CD8-positive, alpha-beta memory T cell (primary cell): ENCODE results near the gene WDFY4. TPM values are rescaled to one million over a fixed set of nuclear protein-coding genes. Genes with fewer than 3 reads are reported as not detected.

ENCODE experiments used
- CTCF ChIA-PET: fragments of 350-600 bp; sonication (Branson Sonifier 250); formaldehyde crosslinking; loops from one replicate; lab custom pipeline; 2021; ENCODE audit warnings: antibody characterized with exemption; lab: Charles Lee
- POLR2A ChIA-PET: fragments of 350-600 bp; sonication (Branson Sonifier 250); formaldehyde crosslinking; loops from one replicate; lab custom pipeline; 2021; ENCODE audit warnings: antibody characterized with exemption; lab: Charles Lee
- DNase-seq, 5 donors: peaks; one replicate each; pipeline versions ENCODE4 v3.0.0 to v3.0.0-alpha.2; 2020 to 2022; ENCODE audit warnings: mixed read lengths in 1 of 5
- H3K27ac ChIP-seq: one replicate; pipeline ENCODE4 v1.7.0; 2013; ENCODE audit warnings: low read depth, mild to moderate bottlenecking, low read length, moderate library complexity
- H3K27me3 ChIP-seq: 2 replicates; pipeline ENCODE4 v1.7.0; 2013; ENCODE audit warnings: low read length, mild to moderate bottlenecking; ENCODE audit not compliant: insufficient read depth, poor library complexity, severe bottlenecking
- H3K36me3 ChIP-seq: 2 replicates; pipeline ENCODE4 v1.7.0; 2013; ENCODE audit warnings: mild to moderate bottlenecking, low read length, moderate library complexity; ENCODE audit not compliant: insufficient read depth
- H3K4me1 ChIP-seq: 2 replicates; pipeline ENCODE4 v1.7.0; 2013; ENCODE audit warnings: mild to moderate bottlenecking, low read length, moderate library complexity; ENCODE audit not compliant: insufficient read depth
- H3K4me3 ChIP-seq: 2 replicates; pipeline ENCODE4 v1.7.0; 2013; ENCODE audit warnings: mild to moderate bottlenecking, low read length
- H3K9me3 ChIP-seq: 2 replicates; pipeline ENCODE4 v1.7.0; 2013; ENCODE audit warnings: mild to moderate bottlenecking, low read length
- H3K27ac Mint-ChIP-seq, 8 donors: one replicate each; pipeline ENCODE4 v1.8.0; 2020 to 2021; ENCODE audit warnings: mixed read lengths in 8 of 8, mild to moderate bottlenecking in 6 of 8, inconsistent platforms in 3 of 8, moderate library complexity in 3 of 8
- H3K27me3 Mint-ChIP-seq, 2 donors: one replicate each; pipeline ENCODE4 v1.8.0; 2020 to 2021; ENCODE audit warnings: mixed read lengths in 2 of 2, mild to moderate bottlenecking in 1 of 2, moderate library complexity in 1 of 2
- H3K36me3 Mint-ChIP-seq, 3 donors: one replicate each; pipeline ENCODE4 v1.8.0; 2020 to 2021; ENCODE audit warnings: mixed read lengths in 3 of 3, inconsistent platforms in 1 of 3, mild to moderate bottlenecking in 1 of 3
- H3K4me1 Mint-ChIP-seq, 3 donors: one replicate each; pipeline ENCODE4 v1.8.0; 2020 to 2021; ENCODE audit warnings: mixed read lengths in 3 of 3, inconsistent platforms in 1 of 3, mild to moderate bottlenecking in 1 of 3
- H3K4me3 Mint-ChIP-seq, 7 donors: one replicate each; pipeline ENCODE4 v1.8.0; 2020 to 2021; ENCODE audit warnings: mixed read lengths in 7 of 7, mild to moderate bottlenecking in 6 of 7, moderate library complexity in 4 of 7, inconsistent platforms in 2 of 7
- H3K9me3 Mint-ChIP-seq, 5 donors: one replicate each; pipeline ENCODE4 v1.8.0; 2020 to 2022; ENCODE audit warnings: mixed read lengths in 5 of 5, mild to moderate bottlenecking in 3 of 5, moderate library complexity in 2 of 5, inconsistent platforms in 1 of 5
- polyA plus RNA-seq: library from polyadenylated mRNA; unstranded; fragments of 300-500 nt; fragmentation: Illumina TruSeq; gene quantifications from one replicate; pipeline ENCODE4 v1.2.3, GENCODE V29; 2021
- total RNA-seq, 2 experiments: library from RNA; stranded (reverse); gene quantifications; one replicate each; pipeline ENCODE4 v1.2.3, GENCODE V29; 2021

WDFY4 gene
- total and polyA plus RNA-seq, 3 experiments from 2014 or later = 0.20 to 0.35 TPM; not detected in 1

DNA sequence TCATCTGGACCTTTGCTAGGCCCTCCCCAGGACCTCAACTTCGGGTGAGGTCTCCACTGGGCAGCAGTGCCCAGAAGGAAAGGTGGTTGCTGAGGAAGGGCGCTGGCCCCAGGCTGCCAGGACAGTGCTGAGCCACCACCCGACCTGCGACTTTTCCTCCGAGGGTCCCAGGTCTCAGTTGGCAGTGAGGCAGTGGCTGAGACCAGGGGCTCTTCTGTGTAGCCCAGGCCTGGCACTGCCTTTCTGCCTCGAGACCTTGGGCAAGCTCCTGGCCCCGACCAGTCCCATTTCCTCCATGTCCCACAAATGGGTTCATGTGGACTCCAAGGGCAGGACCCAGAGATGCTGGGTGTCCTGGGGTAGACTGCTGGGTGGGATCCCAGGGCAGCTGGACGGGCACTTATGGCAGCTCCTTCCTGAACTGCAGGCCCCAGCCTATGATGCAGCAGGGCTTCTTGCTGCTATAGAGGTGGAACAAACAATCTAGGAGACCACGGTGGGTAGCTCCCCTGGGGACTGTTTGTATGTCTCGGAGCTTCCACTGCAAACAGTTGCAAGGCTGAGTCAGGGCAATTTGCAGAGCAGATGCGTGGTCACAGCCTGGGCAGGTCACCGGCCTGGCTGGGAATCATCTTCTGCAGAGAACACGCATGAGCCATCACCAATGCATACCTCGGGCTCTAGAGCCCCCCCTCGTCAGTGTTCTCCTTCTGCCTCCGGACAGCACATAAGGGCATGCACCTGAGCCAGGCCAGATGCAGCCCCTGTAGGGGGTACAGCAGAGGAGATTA lies 272.9 kb downstream of the WDFY4 start:
- no peaks in the 10 kb centered on the region for H3K27me3 ChIP-seq
- CTCF ChIA-PET = no interaction called here
- Mint-ChIP-seq H3K9me3 (no peaks in the 10 kb centered on the region), H3K4me3 (no peak overlapping the region), H3K4me1 (no peaks in the 10 kb centered on the region), H3K36me3 (no peaks in the 10 kb centered on the region), H3K27me3 (peaks cover 3 to 9% of the 10 kb centered on the region in 2 donors), H3K27ac (no peak overlapping the region)
- H3K36me3 ChIP-seq = no peaks in the 10 kb centered on the region
- DNase-seq = no peak
- H3K4me1 ChIP-seq = no peaks in the 10 kb centered on the region
- no peak overlapping the region for H3K27ac ChIP-seq
- H3K4me3 ChIP-seq = no peak overlapping the region
- POLR2A ChIA-PET = no interaction called here
- H3K9me3 ChIP-seq = no peaks in the 10 kb centered on the region

DNA sequence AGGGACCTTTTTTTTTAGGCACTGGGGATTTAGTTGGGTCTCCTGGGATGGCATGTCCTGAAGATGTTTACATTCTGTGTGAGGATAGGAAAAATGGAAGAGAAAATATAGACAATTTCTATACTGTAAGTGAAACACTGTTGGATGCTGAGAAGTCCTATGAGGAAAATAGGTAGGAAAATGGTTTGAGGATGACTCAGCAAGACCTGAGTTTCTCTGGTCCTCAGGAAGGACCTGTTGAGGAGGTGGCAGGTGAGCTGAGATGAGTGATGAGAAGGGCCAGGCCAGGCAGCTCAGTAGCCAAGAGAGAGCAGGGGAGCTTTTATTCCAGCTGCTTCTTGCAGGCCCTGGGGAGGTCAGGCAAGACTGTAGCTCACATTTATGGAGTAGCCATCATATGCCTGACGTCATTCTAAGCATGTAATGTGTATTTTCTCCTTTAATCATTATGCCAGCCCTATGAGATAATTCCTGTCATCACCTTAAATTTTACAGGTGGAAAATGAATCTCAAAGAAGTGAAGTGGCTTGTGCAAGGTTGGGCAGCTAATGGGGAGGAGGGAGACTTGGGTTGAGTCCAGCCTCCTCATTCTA lies 274.0 kb downstream of the WDFY4 start:
- CTCF ChIA-PET = no interaction called here
- H3K9me3 ChIP-seq = no peaks in the 10 kb centered on the region
- DNase-seq = no peak
- no peaks in the 10 kb centered on the region for H3K4me1 Mint-ChIP-seq
- POLR2A ChIA-PET = no interaction called here
- H3K27ac ChIP-seq = no peak overlapping the region
- no peaks in the 10 kb centered on the region for H3K27me3 ChIP-seq
- H3K36me3 Mint-ChIP-seq = no peaks in the 10 kb centered on the region
- no peak overlapping the region for H3K4me3 Mint-ChIP-seq
- H3K4me1 ChIP-seq = no peaks in the 10 kb centered on the region
- no peaks in the 10 kb centered on the region for H3K36me3 ChIP-seq
- peaks cover 3 to 9% of the 10 kb centered on the region in 2 donors for H3K27me3 Mint-ChIP-seq
- no peaks in the 10 kb centered on the region for H3K9me3 Mint-ChIP-seq
- no peak overlapping the region for H3K27ac Mint-ChIP-seq
- H3K4me3 ChIP-seq = no peak overlapping the region

DNA sequence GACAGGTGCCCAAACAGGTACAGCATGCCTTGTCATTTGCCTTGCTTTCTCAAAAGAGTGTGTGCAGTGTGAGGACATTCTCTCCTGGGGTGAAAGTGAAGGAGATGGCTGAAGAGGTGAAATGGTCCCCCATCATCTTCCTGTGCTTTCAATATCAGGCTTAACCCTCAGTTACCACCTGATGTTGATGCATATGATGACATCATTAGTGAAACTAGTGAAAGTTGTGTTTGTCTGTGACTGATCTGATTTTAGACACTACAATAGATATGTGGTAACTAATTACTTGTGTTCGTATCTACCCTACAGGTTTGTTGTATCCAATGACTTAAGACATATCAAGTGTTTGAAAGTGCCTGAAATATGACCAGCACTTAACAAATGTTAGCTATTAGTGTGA lies 279.4 kb downstream of the WDFY4 start:
- H3K27me3 ChIP-seq = no peaks in the 10 kb centered on the region
- no peaks in the 10 kb centered on the region for H3K36me3 ChIP-seq
- no peak overlapping the region for H3K4me3 ChIP-seq
- H3K27ac ChIP-seq = no peak overlapping the region
- Mint-ChIP-seq H3K27ac (no peak overlapping the region), H3K27me3 (peaks cover 0 to 5% of the 10 kb centered on the region in 2 donors), H3K4me1 (no peaks in the 10 kb centered on the region), H3K9me3 (no peaks in the 10 kb centered on the region), H3K4me3 (no peak overlapping the region), H3K36me3 (no peaks in the 10 kb centered on the region)
- no peaks in the 10 kb centered on the region for H3K9me3 ChIP-seq
- no peaks in the 10 kb centered on the region for H3K4me1 ChIP-seq
- DNase-seq = no peak
- POLR2A ChIA-PET = no interaction called here
- CTCF ChIA-PET = no interaction called here

DNA sequence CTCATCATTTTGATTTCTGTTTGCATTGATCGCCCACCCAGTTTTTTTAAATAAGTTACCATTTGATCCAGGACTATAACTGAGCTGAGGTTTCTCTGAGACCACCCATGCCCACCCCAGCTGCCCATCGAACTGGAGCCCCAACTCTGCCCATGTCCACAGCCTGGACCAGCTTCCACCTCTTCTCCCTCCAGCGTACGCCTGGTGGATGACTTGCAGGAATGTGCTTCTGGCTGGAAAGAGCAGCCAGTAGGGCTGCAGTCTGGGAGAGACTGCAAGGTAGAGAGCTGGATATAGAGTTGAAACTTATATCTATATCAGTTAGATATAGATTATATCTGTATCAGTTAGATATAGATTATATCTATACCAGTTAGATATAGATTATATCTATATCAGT lies 280.8 kb downstream of the WDFY4 start:
- Mint-ChIP-seq H3K4me1 (no peaks in the 10 kb centered on the region), H3K4me3 (no peak overlapping the region), H3K27ac (no peak overlapping the region), H3K36me3 (no peaks in the 10 kb centered on the region), H3K9me3 (no peaks in the 10 kb centered on the region), H3K27me3 (peaks cover 0 to 5% of the 10 kb centered on the region in 2 donors)
- ChIA-PET POLR2A (no interaction called here), CTCF (interaction anchor here (1.5 kb wide), 1 partner anchor 14 kb away, joined by 3 read pairs; no protein-coding TSS in a partner anchor)
- no peak for DNase-seq
- Histone ChIP-seq H3K36me3 (no peaks in the 10 kb centered on the region), H3K4me3 (no peak overlapping the region), H3K4me1 (no peaks in the 10 kb centered on the region), H3K9me3 (no peaks in the 10 kb centered on the region), H3K27ac (no peak overlapping the region), H3K27me3 (no peaks in the 10 kb centered on the region)

DNA sequence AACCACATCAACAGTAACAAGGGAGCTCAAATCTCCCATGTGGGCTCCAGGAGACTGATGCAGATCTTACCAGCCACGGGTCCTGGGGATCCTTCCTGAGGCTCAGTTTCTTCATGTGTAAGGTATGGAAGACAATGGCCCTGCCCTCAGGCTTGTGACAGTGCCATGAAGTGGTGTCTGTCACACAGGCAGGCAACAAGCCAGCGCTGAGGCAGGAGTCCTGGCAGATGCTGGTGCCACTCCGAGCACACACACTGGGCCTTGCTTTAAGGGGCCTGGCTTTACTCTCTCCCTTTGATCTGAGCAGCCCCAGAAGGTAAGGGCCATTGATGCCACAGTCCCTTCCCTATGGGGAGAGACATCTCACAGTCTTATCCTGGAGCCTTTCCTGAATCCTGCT lies 283.4 kb downstream of the WDFY4 start:
- Histone ChIP-seq H3K27me3 (no peaks in the 10 kb centered on the region), H3K9me3 (no peaks in the 10 kb centered on the region), H3K4me3 (no peak overlapping the region), H3K36me3 (no peaks in the 10 kb centered on the region), H3K27ac (no peak overlapping the region), H3K4me1 (no peaks in the 10 kb centered on the region)
- Mint-ChIP-seq H3K9me3 (no peaks in the 10 kb centered on the region), H3K27me3 (peaks cover 3 to 8% of the 10 kb centered on the region in 2 donors), H3K27ac (no peak overlapping the region), H3K4me3 (no peak overlapping the region), H3K4me1 (no peaks in the 10 kb centered on the region), H3K36me3 (no peaks in the 10 kb centered on the region)
- CTCF ChIA-PET = no interaction called here
- POLR2A ChIA-PET = no interaction called here
- DNase-seq = no peak

DNA sequence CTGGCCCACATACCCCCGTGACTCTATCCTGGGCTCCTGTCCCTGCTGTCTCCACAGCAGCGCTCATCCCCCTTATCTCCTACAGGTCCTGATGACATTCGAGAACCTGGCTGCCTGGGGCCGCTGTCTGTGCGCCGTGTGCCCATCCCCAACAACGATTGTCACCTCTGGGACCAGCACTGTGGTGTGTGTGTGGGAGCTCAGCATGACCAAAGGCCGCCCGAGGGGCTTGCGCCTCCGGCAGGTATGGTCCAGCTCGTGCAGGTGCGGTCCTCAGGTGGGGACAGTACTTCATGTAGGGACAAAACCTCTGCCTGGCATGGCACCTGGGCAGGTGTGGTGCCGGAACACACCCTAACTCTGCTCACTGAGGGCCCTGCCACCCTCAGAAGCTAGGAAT lies 285.4 kb downstream of the WDFY4 start:
- H3K36me3 Mint-ChIP-seq = no peaks in the 10 kb centered on the region
- H3K4me3 Mint-ChIP-seq = no peak overlapping the region
- Histone ChIP-seq H3K4me1 (no peaks in the 10 kb centered on the region), H3K9me3 (no peaks in the 10 kb centered on the region), H3K27me3 (no peaks in the 10 kb centered on the region), H3K4me3 (no peak overlapping the region), H3K36me3 (no peaks in the 10 kb centered on the region), H3K27ac (no peak overlapping the region)
- H3K4me1 Mint-ChIP-seq = no peaks in the 10 kb centered on the region
- no peak for DNase-seq
- peaks cover 5 to 8% of the 10 kb centered on the region in 2 donors for H3K27me3 Mint-ChIP-seq
- H3K27ac Mint-ChIP-seq = no peak overlapping the region
- ChIA-PET CTCF (interaction anchor here (1.0 kb wide), 1 partner anchor 549 kb away, joined by 3 read pairs; no protein-coding TSS in a partner anchor), POLR2A (no interaction called here)
- no peaks in the 10 kb centered on the region for H3K9me3 Mint-ChIP-seq

DNA sequence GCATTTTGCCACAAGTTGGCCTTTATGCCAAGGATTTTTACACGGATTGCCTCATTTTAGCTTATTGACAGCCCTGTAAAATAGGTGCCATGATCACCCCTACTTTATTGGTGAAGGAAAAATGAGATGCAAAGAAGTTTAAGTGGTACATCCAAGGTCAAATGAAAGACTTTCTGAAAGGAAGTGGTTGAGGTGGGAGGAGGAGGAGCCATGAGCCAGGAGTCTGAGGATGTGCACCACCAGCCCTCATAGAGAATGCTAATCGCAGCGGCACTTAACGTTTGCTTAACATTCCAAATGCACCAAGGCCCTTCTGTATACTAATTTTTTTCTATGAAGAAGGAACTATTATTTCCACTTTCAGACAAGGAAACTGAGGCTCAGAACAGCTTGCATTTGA lies 286.0 kb downstream of the WDFY4 start:
- no peak for DNase-seq
- Mint-ChIP-seq H3K9me3 (no peaks in the 10 kb centered on the region), H3K4me1 (no peaks in the 10 kb centered on the region), H3K36me3 (no peaks in the 10 kb centered on the region), H3K27ac (no peak overlapping the region), H3K27me3 (peaks cover 5 to 8% of the 10 kb centered on the region in 2 donors), H3K4me3 (no peak overlapping the region)
- no peaks in the 10 kb centered on the region for H3K9me3 ChIP-seq
- no peaks in the 10 kb centered on the region for H3K27me3 ChIP-seq
- no peak overlapping the region for H3K4me3 ChIP-seq
- no peaks in the 10 kb centered on the region for H3K4me1 ChIP-seq
- ChIA-PET CTCF (interaction anchor here (1.0 kb wide), 1 partner anchor 549 kb away, joined by 3 read pairs; no protein-coding TSS in a partner anchor), POLR2A (no interaction called here)
- H3K27ac ChIP-seq = no peak overlapping the region
- no peaks in the 10 kb centered on the region for H3K36me3 ChIP-seq

DNA sequence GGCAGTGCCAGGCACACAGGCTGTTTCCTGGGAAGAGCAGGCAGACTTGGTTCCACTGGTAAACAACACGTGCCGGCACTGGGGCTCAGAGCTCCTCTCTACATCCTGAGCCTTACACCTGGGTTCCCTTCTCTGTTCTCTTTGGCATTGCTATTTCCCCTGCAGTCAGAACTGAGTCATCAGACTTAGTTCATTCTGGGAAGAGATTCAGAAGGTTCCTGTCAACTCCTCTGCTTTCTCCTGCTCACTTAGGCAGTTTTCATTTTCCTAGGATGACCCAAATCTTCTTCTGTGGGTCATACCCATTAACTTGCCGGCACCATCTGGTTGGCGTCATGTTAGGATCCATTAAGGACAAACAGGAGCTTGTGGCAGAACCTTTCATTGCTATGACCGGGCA lies 288.4 kb downstream of the WDFY4 start:
- Mint-ChIP-seq H3K27me3 (peaks cover 5% of the 10 kb centered on the region in 2 donors), H3K27ac (no peak overlapping the region), H3K9me3 (no peaks in the 10 kb centered on the region), H3K36me3 (no peaks in the 10 kb centered on the region), H3K4me1 (no peaks in the 10 kb centered on the region), H3K4me3 (no peak overlapping the region)
- POLR2A ChIA-PET = no interaction called here
- Histone ChIP-seq H3K27ac (no peak overlapping the region), H3K27me3 (no peaks in the 10 kb centered on the region), H3K9me3 (no peaks in the 10 kb centered on the region), H3K36me3 (no peaks in the 10 kb centered on the region), H3K4me3 (no peak overlapping the region), H3K4me1 (no peaks in the 10 kb centered on the region)
- CTCF ChIA-PET = no interaction called here
- no peak for DNase-seq
